ENCODE results near the gene STRIT1. TPM values are rescaled to one million over a fixed set of nuclear protein-coding genes. Genes with fewer than 3 reads are reported as not detected.

Gene STRIT1
- total and polyA plus RNA-seq, 10 of the 15 experiments (the other 5 are each of a cell fraction or from before 2014, with no cell fraction given): not detected

- POLR2A ChIA-PET: no interaction called here
- intact Hi-C loops (cut with micrococcal nuclease; ENCODE audit: unreplicated experiment) (no loop called here), in situ Hi-C loops (cut with MboI) (no loop called here)
- H3K9me3 ChIP-seq (replicated peaks; ENCODE audit: control insufficient read depth, insufficient read depth, low read length): no peaks in the 10 kb centered on the region
- no peak overlapping the region for H3K27ac ChIP-seq (ENCODE audit: control insufficient read depth, insufficient read depth)
- no peak overlapping the region for H3K4me3 ChIP-seq
- no peak overlapping the region for H3K4me2 ChIP-seq (ENCODE audit: control insufficient read depth, insufficient read depth)
- ATAC-seq (no peak), FAIRE-seq (no peak), DNase-seq (ENCODE audit: low read depth, low spot score) (no peak)
- CTCF ChIA-PET: interaction anchor here (1.1 kb wide), 1 partner anchor 9 kb away, joined by 3 read pairs; no protein-coding TSS in a partner anchor
- no peaks in the 10 kb centered on the region for H3K4me1 ChIP-seq (ENCODE audit: control insufficient read depth, insufficient read depth, low read length)
- SMC1A ChIA-PET (ENCODE audit: uncharacterized antibody, unreplicated experiment): interaction anchor here (0.6 kb wide), 1 partner anchor 1021 kb away, joined by 3 read pairs; no protein-coding TSS in a partner anchor
- RAD21 ChIA-PET (ENCODE audit: unreplicated experiment): no interaction called here
- H3K79me2 ChIP-seq (ENCODE audit: control insufficient read depth, insufficient read depth, low read length): no peaks in the 10 kb centered on the region
- H4K20me1 ChIP-seq (ENCODE audit: control insufficient read depth, insufficient read depth): no peaks in the 10 kb centered on the region
- H3K36me3 ChIP-seq (ENCODE audit: control insufficient read depth in 2 of 2, insufficient read depth in 2 of 2, low read length in 1 of 2): no peaks in the 10 kb centered on the region
- no peak overlapping the region for H2AFZ ChIP-seq (ENCODE audit: control insufficient read depth, low read depth, low read length)
- BruUV-seq (replicated peaks): no TSS peak
- WGBS (ENCODE audit: insufficient coverage, insufficient replicate concordance, low lambda C conversion rate, missing lambda C conversion rate): 9% methylated on average over 3 of the region's 3 CpGs
- no peak overlapping the region for H3K9ac ChIP-seq (ENCODE audit: control insufficient read depth, insufficient read depth, low read length)
- H3K27me3 ChIP-seq (replicated peaks in 1 of 2; ENCODE audit: control insufficient read depth in 2 of 2, insufficient read depth in 2 of 2, low read length in 1 of 2): no peaks in the 10 kb centered on the region
- TF ChIP-seq PRDM15 (CRISPR knock-in tag; IDR thresholded peaks at IDR 0.05) (no peak), BMI1 (IDR thresholded peaks at IDR 0.05; ENCODE audit: borderline replicate concordance) (no peak), SIX5 (IDR thresholded peaks at IDR 0.05; ENCODE audit: low read depth, low read length, severe bottlenecking) (no peak), ZBTB4 (CRISPR knock-in tag; IDR thresholded peaks at IDR 0.05) (no peak), NKRF (conservative IDR thresholded peaks at IDR 0.05) (no peak), ZNF24 (IDR thresholded peaks at IDR 0.05) (no peak), HDAC6 (IDR thresholded peaks at IDR 0.05; ENCODE audit: unreplicated experiment) (no peak), BCLAF1 (IDR thresholded peaks at IDR 0.05) (no peak), NR2C2 (IDR thresholded peaks at IDR 0.05; ENCODE audit: borderline replicate concordance, control insufficient read depth, insufficient read length, low read depth) (no peak), NBN (IDR thresholded peaks at IDR 0.05) (no peak), BACH1 (IDR thresholded peaks at IDR 0.05; ENCODE audit: borderline replicate concordance) (no peak), STAT3 (IDR thresholded peaks at IDR 0.05; ENCODE audit: low read depth, low read length) (no peak)
- TF ChIP-seq, protein P1, sequence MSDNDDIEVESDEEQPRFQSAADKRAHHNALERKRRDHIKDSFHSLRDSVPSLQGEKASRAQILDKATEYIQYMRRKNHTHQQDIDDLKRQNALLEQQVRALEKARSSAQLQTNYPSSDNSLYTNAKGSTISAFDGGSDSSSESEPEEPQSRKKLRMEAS (IDR thresholded peaks at IDR 0.05; ENCODE audit: low read depth, low read length): no peak
Measured at GRCh38 chr3:155252535-155252934, 40.9 kb downstream of the STRIT1 start.
